Lower leg skin (tissue), 4 donors: ENCODE data around the gene ITPKC. TPM values are rescaled to one million over a fixed set of nuclear protein-coding genes. Genes with fewer than 3 reads are reported as not detected.

ENCODE experiments used
- DNase-seq, 2 donors: peaks; one replicate each; pipeline ENCODE4 v3.0.0-alpha.2; 2019; ENCODE audit warnings: low spot score in 2 of 2
- H3K4me3 ChIP-seq: fragments of 200-600 bp; sonication (generic); 2 replicates; pipeline ENCODE4 v1.5.1; 2017; ENCODE audit warnings: mild to moderate bottlenecking, low read depth; ENCODE audit not compliant: poor library complexity, severe bottlenecking
- POLR2A ChIP-seq, 2 donors: fragments of 450-650 bp; IDR thresholded peaks; one replicate each; pipeline ENCODE4 v1.6.1; 2016 to 2017; ENCODE audit warnings: antibody characterized with exemption in 2 of 2, mild to moderate bottlenecking in 1 of 2, moderate library complexity in 1 of 2
- WGBS, 2 donors: methylation state at CpG; one replicate each; pipeline ENCODE4 v1.1.5; 2018; 5-methylcytosine and 5-hydroxymethylcytosine counted together
- intact Hi-C: fragments of 100-400 bp; cut with DNase I; formaldehyde crosslinking; loops from one replicate; pipeline ENCODE4 v1.15.0; 2023; ENCODE audit warnings: low total_unique reads
- total RNA-seq, 4 donors: library from RNA; depleted of rRNA; stranded (reverse); fragments of >200 nt; gene quantifications; one replicate each; pipeline ENCODE4 v1.1.0, GENCODE V29; 2016
- TF ChIP-seq, protein P1 (sequence below), 3 donors: fragments of 450-650 bp; IDR thresholded peaks; one replicate each; pipeline ENCODE4 v1.5.1; 2016; ENCODE audit warnings: antibody characterized with exemption in 3 of 3, mild to moderate bottlenecking in 3 of 3, moderate library complexity in 2 of 3

Gene ITPKC
- total RNA-seq, 4 donors from 2014 or later: 83.1 to 104 (median 93.6) TPM

DNA sequence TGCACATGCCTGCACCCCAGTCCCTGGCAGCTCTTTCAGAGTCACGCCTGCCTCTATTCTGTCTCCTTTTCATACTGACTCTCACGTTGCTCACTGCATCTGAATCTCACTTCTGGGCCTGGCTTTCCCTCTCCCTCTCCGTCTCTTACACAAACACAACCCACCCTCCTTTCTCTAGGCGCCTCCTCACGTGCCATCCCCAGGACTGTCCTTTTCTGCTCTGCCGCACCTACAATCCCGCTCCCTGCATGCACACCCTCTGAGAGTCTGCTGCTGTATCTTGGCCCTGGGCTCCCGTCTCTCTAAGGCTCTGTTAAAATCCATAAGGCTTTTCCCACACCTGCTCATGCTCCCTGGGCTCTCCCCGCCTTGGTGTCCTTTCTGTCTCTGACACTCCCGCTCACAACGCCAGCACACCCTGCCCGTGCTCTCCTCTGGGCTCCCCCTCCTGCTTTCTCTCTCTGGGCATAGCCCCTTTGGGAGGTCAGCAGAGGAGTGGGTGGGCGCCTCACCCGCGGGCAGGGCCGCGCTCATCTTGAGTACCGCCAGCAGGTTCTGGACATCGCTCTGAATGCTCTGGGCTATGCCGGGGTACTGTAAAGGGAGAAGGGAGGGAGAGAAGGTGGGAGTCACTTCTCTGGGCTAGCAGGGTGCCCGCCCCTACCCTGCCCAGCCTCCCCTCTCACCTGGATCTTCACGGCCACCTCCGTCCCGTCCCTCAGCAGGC is 13.7 kb upstream of the ITPKC start:
- no peak for TF ChIP-seq POLR2A (IDR thresholded peaks at IDR 0.05)
- TF ChIP-seq, protein P1, sequence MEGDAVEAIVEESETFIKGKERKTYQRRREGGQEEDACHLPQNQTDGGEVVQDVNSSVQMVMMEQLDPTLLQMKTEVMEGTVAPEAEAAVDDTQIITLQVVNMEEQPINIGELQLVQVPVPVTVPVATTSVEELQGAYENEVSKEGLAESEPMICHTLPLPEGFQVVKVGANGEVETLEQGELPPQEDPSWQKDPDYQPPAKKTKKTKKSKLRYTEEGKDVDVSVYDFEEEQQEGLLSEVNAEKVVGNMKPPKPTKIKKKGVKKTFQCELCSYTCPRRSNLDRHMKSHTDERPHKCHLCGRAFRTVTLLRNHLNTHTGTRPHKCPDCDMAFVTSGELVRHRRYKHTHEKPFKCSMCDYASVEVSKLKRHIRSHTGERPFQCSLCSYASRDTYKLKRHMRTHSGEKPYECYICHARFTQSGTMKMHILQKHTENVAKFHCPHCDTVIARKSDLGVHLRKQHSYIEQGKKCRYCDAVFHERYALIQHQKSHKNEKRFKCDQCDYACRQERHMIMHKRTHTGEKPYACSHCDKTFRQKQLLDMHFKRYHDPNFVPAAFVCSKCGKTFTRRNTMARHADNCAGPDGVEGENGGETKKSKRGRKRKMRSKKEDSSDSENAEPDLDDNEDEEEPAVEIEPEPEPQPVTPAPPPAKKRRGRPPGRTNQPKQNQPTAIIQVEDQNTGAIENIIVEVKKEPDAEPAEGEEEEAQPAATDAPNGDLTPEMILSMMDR (IDR thresholded peaks at IDR 0.05): no peak
- WGBS, 2 donors: 90 to 96% methylated on average over 24 of the region's 24 CpGs
- no peak for DNase-seq
- no peak overlapping the region for H3K4me3 ChIP-seq
- intact Hi-C loops: no loop called here

DNA sequence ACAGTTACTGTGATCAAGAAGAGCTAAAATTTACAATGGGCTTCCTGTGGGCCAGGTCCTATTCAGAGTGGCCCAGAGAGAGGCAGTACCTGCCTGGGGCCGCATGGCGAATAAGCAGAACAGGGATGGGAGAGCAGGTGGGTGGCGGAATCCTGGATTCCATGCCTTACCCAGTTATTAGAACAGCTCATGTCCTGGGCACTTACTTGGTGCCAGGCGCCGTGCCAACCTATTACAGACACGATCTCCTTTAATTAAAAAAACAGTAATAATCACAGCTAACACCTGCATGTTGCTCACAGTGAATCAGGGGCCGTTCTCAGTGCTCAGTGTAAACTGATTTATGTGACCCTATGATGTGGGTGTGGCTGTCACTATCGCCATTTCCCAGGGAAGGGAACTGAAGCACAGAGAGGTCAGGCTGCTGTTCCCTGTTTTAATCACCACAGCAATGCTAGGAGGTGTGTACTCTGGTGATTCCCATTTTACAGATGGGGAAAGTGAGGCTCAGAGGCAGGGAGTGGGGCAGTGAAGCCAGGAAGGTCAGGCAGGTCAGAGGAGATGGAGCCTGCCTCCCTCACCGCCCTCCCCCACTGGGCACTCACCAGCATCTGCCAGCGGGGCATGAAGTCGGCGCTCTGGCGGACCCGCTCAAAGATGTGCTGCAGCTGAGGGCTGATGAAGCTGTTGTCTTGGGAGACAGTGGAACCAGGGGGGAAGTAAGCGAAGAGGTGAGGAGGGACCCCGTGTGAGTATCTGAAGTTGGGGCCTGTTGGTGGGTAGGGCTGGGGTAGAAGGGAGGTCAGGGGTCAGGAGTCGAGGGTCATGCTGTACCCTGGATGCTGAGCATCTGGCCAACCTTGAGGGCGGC is 12.2 kb upstream of the ITPKC start:
- WGBS, 2 donors: 91 to 93% methylated on average over 18 of the region's 18 CpGs
- TF ChIP-seq, protein P1 (IDR thresholded peaks at IDR 0.05): no peak
- no peak for TF ChIP-seq POLR2A (IDR thresholded peaks at IDR 0.05)

DNA sequence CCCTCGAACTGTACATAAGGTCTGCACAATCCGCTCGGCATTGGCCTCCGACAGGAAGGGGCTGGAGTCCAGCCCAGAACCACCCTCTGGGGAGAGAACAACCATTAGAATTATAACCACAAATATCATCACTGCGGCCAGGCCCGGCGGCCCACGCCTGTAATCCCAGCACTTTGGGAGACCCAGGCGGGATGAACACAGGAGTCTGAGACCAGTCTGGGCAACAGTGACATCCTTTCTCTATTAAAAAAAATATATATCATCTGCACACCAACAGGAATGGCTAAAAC is 11.6 kb upstream of the ITPKC start:
- intact Hi-C loops: no loop called here
- TF ChIP-seq POLR2A (IDR thresholded peaks at IDR 0.05): no peak
- TF ChIP-seq, protein P1 (IDR thresholded peaks at IDR 0.05): no peak
- no peak overlapping the region for H3K4me3 ChIP-seq
- DNase-seq: no peak
- WGBS, 2 donors: 85 to 90% methylated on average over 9 of the region's 9 CpGs

More for the DNA sequence above, 12.2 kb upstream of the ITPKC start:
- DNase-seq: no peak
- intact Hi-C loops: no loop called here
- no peak overlapping the region for H3K4me3 ChIP-seq

DNA sequence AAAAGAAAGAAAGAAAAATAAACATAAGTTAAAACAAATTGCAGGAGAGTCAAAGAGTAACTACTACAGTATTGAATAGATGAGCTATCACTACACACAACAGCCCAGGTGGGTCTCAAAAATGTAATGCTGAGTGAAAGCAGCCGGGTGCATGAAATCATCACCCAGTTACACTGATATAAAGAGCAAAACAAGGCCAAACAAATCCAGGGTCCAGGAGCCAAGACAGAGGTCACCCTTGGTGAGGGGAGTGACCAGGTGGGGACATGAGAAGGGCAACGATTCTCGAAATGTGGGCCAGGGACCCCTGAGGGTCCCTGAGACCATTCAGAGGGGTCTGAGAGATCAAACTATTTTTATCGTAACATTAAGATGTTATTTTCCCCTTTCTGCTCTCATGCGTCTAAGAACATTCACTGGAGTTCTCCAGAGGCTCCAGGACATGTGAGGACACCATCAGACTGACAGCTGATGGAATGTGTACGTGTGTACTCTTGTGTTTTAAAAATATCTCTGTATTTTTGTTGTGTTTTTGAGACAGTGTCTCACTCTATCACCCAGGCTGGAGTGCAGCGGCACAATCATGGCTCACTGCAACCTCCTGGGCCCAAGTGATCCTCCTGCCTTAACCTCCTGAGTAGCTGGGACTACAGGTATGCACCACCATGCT is 10.8 kb upstream of the ITPKC start:
- intact Hi-C loops: no loop called here
- 89% methylated on average over 7 of the region's 7 CpGs for WGBS, 2 donors
- H3K4me3 ChIP-seq: no peak overlapping the region
- no peak for DNase-seq
- TF ChIP-seq POLR2A (IDR thresholded peaks at IDR 0.05): no peak
- TF ChIP-seq, protein P1 (IDR thresholded peaks at IDR 0.05): no peak

DNA sequence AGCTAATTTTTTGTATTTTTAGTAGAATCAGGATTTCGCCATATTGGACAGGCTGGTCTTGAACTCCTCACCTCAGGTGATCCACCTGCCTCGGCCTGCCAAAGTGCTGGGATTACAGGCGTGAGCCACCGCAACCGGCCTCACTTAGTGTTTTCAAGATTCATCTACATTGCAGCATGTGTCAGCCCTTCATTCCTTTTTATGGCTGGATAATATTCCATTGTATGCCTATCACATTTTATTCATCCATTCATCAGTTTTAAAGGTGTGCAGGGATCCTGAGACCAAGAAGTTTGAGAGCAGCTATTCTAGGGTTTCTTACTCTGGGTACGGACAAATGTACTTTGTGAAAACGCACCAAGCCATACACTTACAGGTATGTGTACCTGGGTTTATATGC is 9.3 kb upstream of the ITPKC start:
- WGBS, 2 donors: 95 to 97% methylated on average over 7 of the region's 7 CpGs
- intact Hi-C loops: no loop called here
- no peak for DNase-seq
- H3K4me3 ChIP-seq: no peak overlapping the region
- TF ChIP-seq, protein P1 (IDR thresholded peaks at IDR 0.05): no peak
- no peak for TF ChIP-seq POLR2A (IDR thresholded peaks at IDR 0.05)
